Stomach (tissue), 9 donors: ENCODE measurements around the gene PRKCB. TPM values are rescaled to one million over a fixed set of nuclear protein-coding genes. Genes with fewer than 3 reads are reported as not detected.
"Not testable (repeated sequence)": the region's sequence is repeated elsewhere in the genome, so short reads cannot be mapped to it uniquely, and the experiment has no call there.

ENCODE experiments used
- DNase-seq, 2 donors: peaks; one replicate each; pipeline versions ENCODE4 v3.0.0 to v3.0.0-alpha.2; 2013 to 2019
- H3K27ac ChIP-seq, 5 donors: fragments of 200-600 bp in 4 of 5; sonication (generic) in 4 of 5; one replicate each; pipeline ENCODE4 v1.5.1; 2013 to 2019; ENCODE audit warnings: mild to moderate bottlenecking in 1 of 5, moderate library complexity in 1 of 5
- H3K27me3 ChIP-seq, 3 donors: fragments of 200-600 bp; sonication (generic); one replicate each; pipeline ENCODE4 v1.5.1; 2017 to 2019; ENCODE audit warnings: mixed run types in 1 of 3
- H3K36me3 ChIP-seq, 4 donors: fragments of 200-600 bp; sonication (generic); 1 replicate in 3 of 4; 2 replicates in 1 of 4; pipeline ENCODE4 v1.5.1; 2016 to 2019
- H3K4me1 ChIP-seq, 4 donors: fragments of 200-600 bp; sonication (generic); one replicate each; pipeline ENCODE4 v1.5.1; 2016 to 2019
- H3K4me3 ChIP-seq, 4 donors: fragments of 200-600 bp; sonication (generic) in 3 of 4; one replicate each; pipeline ENCODE4 v1.5.1; 2016 to 2019; ENCODE audit warnings: mild to moderate bottlenecking in 1 of 4
- H3K9me3 ChIP-seq, 4 donors: fragments of 200-600 bp; sonication (generic); one replicate each; pipeline ENCODE4 v1.5.1; 2016 to 2019
- EP300 ChIP-seq: sonication (generic); formaldehyde crosslinking; IDR thresholded peaks from one replicate; pipeline ENCODE4 v1.6.1; 2017; ENCODE audit warnings: antibody characterized with exemption
- POLR2A ChIP-seq, 4 donors: fragments of 450-650 bp; IDR thresholded peaks; one replicate each; pipeline ENCODE4 v1.6.1; 2016; ENCODE audit warnings: antibody characterized with exemption in 4 of 4, control low read depth in 2 of 4, mild to moderate bottlenecking in 1 of 4, moderate library complexity in 1 of 4
- POLR2AphosphoS5 ChIP-seq, 3 donors: sonication (generic); formaldehyde crosslinking; IDR thresholded peaks; one replicate each; pipeline ENCODE4 v1.6.1; 2016; ENCODE audit warnings: antibody characterized with exemption in 3 of 3
- WGBS, 5 donors: extraction: QIAGEN DNeasy Blood & Tissue Kit in 3 of 5; methylation state at CpG; one replicate each; pipeline versions ENCODE4 v1.1.5 to v1.1.7; 2013 to 2018; 5-methylcytosine and 5-hydroxymethylcytosine counted together
- intact Hi-C: fragments of 100-400 bp; cut with DNase I; formaldehyde crosslinking; loops from one replicate; pipeline ENCODE4 v1.15.1; 2023; ENCODE audit warnings: low total_unique reads
- polyA plus RNA-seq, 3 donors: library from polyadenylated mRNA; stranded (reverse); fragments of 200-250 nt; gene quantifications; one replicate each; pipeline ENCODE4 v1.2.3, GENCODE V29; 2013
- total RNA-seq, 5 donors: library from RNA; depleted of rRNA; stranded (reverse); fragments of >200 nt; gene quantifications; one replicate each; pipeline versions ENCODE4 v1.1.0 to v1.2.3, GENCODE V29; 2014 to 2016
- TF ChIP-seq, protein P1 (sequence below), 7 experiments: fragments of 450-650 bp in 4 of 7; fragments of 200-600 bp in 3 of 7; sonication (generic) in 3 of 7; IDR thresholded peaks; one replicate each; pipeline ENCODE4 v1.5.1; 2016 to 2019; ENCODE audit warnings: antibody characterized with exemption in 7 of 7, control low read depth in 2 of 7, mild to moderate bottlenecking in 1 of 7
- donor health status: healthy with polysubstance abuse.
- donor health status: Bipolar disorder and iron deficiency.
- donor health status: healthy.

The PRKCB gene
- total and polyA plus RNA-seq, 8 donors = 1.1 to 49.6 (median 14.7) TPM

DNA sequence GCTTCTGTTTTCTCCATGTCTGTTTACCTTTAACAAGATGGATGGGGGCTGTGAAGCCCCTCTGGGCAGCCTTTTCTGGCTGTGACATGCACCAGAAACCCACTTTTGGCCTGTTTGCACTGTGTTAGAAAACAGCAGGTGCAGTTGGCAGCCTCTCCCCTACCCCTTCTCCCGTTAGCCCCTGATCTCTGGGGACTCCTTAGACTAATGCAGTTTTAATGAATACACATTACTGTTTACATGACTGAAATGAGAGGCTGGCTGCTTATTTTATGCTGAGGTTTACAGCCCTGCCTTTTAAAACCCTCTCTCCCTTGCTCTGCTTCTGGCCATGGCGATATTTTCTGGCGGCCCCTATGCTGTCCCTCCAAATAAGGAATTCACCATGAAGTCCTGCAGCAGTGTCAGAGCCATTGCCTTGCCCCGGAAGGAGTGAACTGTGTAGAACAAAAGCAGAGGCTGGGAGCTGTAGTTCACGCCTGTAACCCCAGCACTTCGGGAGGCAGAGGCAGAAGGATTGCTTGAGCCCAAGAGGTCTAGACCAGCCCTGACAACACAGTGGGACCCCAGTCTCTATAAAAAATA, 79.3 kb downstream of the PRKCB start:
- Histone ChIP-seq H3K36me3 (no peaks in the 10 kb centered on the region), H3K4me1 (peaks cover 0 to 19% (median 0%) of the 10 kb centered on the region in 4 donors), H3K9me3 (no peaks in the 10 kb centered on the region), H3K27me3 (no peaks in the 10 kb centered on the region), H3K27ac (peak overlapping the region in 3 of 5 donors; percentile 37 to 74 (median 43)), H3K4me3 (no peak overlapping the region)
- intact Hi-C loops = no loop called here
- no peak for TF ChIP-seq EP300
- no peak for TF ChIP-seq POLR2A (IDR thresholded peaks at IDR 0.05)
- WGBS, 5 donors = 42 to 56% (median 53%) methylated on average over 6 of the region's 6 CpGs
- peak in 1 of 2 donors; percentile 23 for DNase-seq

DNA sequence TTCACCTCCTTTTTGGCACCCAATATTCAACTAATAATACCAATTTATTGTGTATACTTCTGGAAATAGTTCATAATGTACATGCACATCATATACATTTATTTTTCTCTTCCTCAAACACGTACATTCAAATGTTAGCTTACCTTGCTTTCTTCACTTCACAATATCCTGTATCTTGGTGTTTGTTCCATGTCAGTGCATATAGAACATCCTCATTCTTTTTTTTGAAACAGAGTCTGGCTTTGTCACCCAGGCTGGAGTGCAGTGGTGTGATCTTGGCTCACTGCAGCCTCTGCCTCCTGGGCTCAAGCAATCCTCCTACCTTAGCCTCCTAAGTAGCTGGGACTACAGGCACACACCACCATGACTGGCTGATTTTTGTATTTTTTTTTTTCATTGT, 80.8 kb downstream of the PRKCB start:
- intact Hi-C loops, H3K27me3 ChIP-seq, H3K4me3 ChIP-seq, H3K9me3 ChIP-seq, DNase-seq, H3K27ac ChIP-seq, H3K36me3 ChIP-seq: not testable (repeated sequence)
- H3K4me1 ChIP-seq = peaks cover 0 to 19% (median 0%) of the 10 kb centered on the region in 4 donors
- 68 to 89% (median 73%) methylated on average over 1 of the region's 1 CpG for WGBS, 5 donors

DNA sequence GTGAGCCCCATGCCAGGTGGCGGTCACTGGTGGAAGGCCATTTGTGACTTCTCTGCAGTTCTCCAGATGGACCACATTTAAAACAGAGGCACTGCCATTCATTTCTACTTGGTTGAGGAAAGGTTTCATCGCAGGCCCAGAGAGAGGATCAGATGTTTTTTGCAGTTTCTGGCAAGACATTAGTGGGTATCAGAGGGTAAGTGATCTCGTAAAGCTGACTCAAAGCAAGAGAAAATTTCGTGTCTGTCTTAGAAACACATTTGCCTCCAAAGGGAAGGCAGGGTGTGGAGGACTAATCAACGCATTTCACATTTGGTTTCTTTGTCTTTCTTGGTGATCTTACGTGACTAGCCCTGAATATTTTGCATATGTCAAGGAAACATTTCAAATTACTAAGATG, 81.8 kb downstream of the PRKCB start:
- intact Hi-C loops = no loop called here
- TF ChIP-seq POLR2AphosphoS5 (IDR thresholded peaks at IDR 0.05) (no peak), POLR2A (IDR thresholded peaks at IDR 0.05) (no peak), EP300 (no peak)
- TF ChIP-seq, protein P1, sequence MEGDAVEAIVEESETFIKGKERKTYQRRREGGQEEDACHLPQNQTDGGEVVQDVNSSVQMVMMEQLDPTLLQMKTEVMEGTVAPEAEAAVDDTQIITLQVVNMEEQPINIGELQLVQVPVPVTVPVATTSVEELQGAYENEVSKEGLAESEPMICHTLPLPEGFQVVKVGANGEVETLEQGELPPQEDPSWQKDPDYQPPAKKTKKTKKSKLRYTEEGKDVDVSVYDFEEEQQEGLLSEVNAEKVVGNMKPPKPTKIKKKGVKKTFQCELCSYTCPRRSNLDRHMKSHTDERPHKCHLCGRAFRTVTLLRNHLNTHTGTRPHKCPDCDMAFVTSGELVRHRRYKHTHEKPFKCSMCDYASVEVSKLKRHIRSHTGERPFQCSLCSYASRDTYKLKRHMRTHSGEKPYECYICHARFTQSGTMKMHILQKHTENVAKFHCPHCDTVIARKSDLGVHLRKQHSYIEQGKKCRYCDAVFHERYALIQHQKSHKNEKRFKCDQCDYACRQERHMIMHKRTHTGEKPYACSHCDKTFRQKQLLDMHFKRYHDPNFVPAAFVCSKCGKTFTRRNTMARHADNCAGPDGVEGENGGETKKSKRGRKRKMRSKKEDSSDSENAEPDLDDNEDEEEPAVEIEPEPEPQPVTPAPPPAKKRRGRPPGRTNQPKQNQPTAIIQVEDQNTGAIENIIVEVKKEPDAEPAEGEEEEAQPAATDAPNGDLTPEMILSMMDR (IDR thresholded peaks at IDR 0.05) = no peak
- no peaks in the 10 kb centered on the region for H3K27me3 ChIP-seq
- H3K4me3 ChIP-seq = no peak overlapping the region
- no peaks in the 10 kb centered on the region for H3K36me3 ChIP-seq
- H3K9me3 ChIP-seq = no peaks in the 10 kb centered on the region
- H3K4me1 ChIP-seq = peaks cover 0 to 19% (median 0%) of the 10 kb centered on the region in 4 donors
- 80 to 84% (median 82%) methylated on average over 6 of the region's 6 CpGs for WGBS, 5 donors
- DNase-seq = no peak
- H3K27ac ChIP-seq = no peak overlapping the region

DNA sequence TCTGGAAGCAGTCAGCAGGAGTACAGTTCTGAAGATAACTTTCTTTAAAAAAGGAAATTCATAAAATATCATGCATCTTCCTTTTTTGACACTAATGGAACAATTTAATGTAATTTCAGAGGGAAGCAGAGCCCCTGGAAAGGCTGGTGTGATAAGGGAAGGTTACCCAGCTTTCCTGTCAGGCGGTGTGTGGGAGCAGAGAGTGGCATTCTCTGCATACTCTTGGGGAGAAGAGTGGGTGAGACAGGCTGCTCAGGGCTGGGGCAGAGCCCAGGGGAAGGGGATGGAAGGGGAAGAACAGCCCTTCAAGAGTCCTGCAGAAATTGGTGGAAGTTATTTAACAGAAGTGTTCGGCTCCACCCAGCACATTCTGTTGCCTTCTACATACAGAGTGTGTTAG, 84.7 kb downstream of the PRKCB start:
- Histone ChIP-seq H3K27me3 (no peaks in the 10 kb centered on the region), H3K4me1 (no peaks in the 10 kb centered on the region), H3K9me3 (no peaks in the 10 kb centered on the region), H3K36me3 (no peaks in the 10 kb centered on the region), H3K27ac (no peak overlapping the region), H3K4me3 (no peak overlapping the region)
- 68 to 94% (median 79%) methylated on average over 2 of the region's 2 CpGs for WGBS, 5 donors
- intact Hi-C loops = no loop called here
- TF ChIP-seq POLR2AphosphoS5 (IDR thresholded peaks at IDR 0.05) = no peak
- DNase-seq = no peak

DNA sequence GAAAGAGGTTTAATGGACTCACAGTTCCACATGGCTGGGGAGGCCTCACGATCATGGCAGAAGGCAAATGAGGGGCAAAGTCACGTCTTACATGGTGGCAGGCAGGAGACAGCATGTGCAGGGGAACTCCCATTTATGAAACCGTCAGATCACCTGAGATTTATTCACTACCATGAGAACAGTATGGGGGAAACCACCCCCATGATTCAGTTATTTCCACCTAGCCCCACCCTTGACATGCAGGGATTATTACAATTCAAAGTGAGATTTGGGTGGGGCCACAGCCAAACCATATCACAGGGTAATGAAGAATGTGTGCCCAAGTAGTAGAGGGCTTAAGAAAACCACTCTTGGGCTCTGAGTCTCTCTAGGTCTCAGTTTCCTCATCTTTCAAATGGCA, 85.1 kb downstream of the PRKCB start:
- H3K4me1 ChIP-seq = no peaks in the 10 kb centered on the region
- WGBS, 5 donors = 65 to 78% (median 66%) methylated on average over 3 of the region's 3 CpGs
- TF ChIP-seq EP300 (no peak), POLR2AphosphoS5 (IDR thresholded peaks at IDR 0.05) (no peak), POLR2A (IDR thresholded peaks at IDR 0.05) (no peak)
- TF ChIP-seq, protein P1 (IDR thresholded peaks at IDR 0.05) = no peak
- H3K4me3 ChIP-seq = no peak overlapping the region
- intact Hi-C loops = no loop called here
- H3K36me3 ChIP-seq = no peaks in the 10 kb centered on the region
- H3K27me3 ChIP-seq = no peaks in the 10 kb centered on the region
- H3K9me3 ChIP-seq = no peaks in the 10 kb centered on the region
- no peak for DNase-seq
- no peak overlapping the region for H3K27ac ChIP-seq

DNA sequence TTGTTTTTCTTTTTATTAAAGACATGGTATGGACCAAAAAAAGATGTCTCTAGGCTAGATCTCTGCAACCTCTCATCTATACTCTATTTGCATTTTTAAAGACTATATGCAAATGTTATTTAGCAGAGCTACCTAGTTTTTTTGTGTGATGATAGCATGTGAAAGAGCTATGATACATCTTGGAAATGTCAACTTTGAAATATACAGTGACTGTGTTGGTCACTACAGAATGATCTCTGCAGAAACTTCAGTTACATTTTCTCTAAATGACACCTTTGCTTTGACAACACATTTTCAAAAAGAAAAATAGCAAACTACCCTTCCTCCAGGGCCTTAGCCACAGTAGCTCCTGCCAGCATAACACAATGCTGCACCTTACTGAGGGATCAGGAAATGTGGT, 86.6 kb downstream of the PRKCB start:
- TF ChIP-seq, protein P1 (IDR thresholded peaks at IDR 0.05) = no peak
- TF ChIP-seq EP300 (no peak), POLR2AphosphoS5 (IDR thresholded peaks at IDR 0.05) (no peak), POLR2A (IDR thresholded peaks at IDR 0.05) (no peak)
- H3K36me3 ChIP-seq = no peaks in the 10 kb centered on the region
- no peak overlapping the region for H3K4me3 ChIP-seq
- DNase-seq = no peak
- no peaks in the 10 kb centered on the region for H3K4me1 ChIP-seq
- intact Hi-C loops = no loop called here
- no peak overlapping the region for H3K27ac ChIP-seq
- H3K27me3 ChIP-seq = no peaks in the 10 kb centered on the region
- H3K9me3 ChIP-seq = no peaks in the 10 kb centered on the region
